Measurements from ENCODE around the gene KIF6.
A peak's percentile ranks its signal among the peaks of the same experiment; 100 is the strongest.

GRCh38 chr6:39327507-39327906, 397.7 kb downstream of the KIF6 start:
- no peak for TF ChIP-seq GATA3 (IDR thresholded peaks at IDR 0.05; ENCODE audit: low read depth, low read length)
- peak; percentile 51 for TF ChIP-seq GATA2 (IDR thresholded peaks at IDR 0.05; ENCODE audit: low read depth, low read length)

Data from SH-SY5Y (cell line).